GM13977 (cell line): ENCODE results near the gene BBS5.
"Not testable (repeated sequence)": the region's sequence is repeated elsewhere in the genome, so short reads cannot be mapped to it uniquely, and the experiment has no call there.

Source experiments
- DNase-seq: peaks from one replicate; pipeline ENCODE4 v3.0.0; 2012; ENCODE audit warnings: low spot score
- in situ Hi-C: fragments of 300-500 bp; cut with MboI; formaldehyde crosslinking; loops from one replicate; pipeline ENCODE4 v1.12.0; 2022; ENCODE audit warnings: low sequenced_read_pairs, low pct_unique_long_range_greater_than_20kb, mixed read lengths, inconsistent platforms; ENCODE audit not compliant: unreplicated experiment
- TF ChIP-seq, protein P1 (sequence below): IDR thresholded peaks from 2 replicates; pipeline ENCODE4 v1.5.1; 2012; ENCODE audit warnings: mild to moderate bottlenecking, control low read depth; ENCODE audit not compliant: insufficient read depth; ENCODE audit errors: extremely low read depth, missing control alignments

BBS5 gene

DNA sequence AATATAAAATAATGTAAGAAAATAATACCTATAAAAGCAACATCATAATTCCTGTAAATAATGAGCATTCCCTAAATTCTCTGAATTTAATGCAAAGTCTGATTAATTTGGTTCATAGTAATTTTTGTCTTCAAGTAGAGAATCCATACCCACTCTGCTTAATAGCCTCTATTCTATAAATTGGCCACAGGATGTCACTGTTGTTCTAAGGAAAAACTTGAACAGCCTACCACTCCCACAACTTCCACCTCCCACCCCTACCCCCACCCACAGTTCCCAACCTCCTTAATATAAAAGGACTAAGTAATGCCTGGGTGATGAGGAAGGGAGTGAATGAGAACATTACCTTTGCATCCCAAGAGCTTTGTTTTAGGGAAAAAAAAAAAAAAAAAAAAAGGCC, 27.2 kb upstream of the BBS5 start:
- in situ Hi-C loops = no loop called here
- TF ChIP-seq, protein P1, sequence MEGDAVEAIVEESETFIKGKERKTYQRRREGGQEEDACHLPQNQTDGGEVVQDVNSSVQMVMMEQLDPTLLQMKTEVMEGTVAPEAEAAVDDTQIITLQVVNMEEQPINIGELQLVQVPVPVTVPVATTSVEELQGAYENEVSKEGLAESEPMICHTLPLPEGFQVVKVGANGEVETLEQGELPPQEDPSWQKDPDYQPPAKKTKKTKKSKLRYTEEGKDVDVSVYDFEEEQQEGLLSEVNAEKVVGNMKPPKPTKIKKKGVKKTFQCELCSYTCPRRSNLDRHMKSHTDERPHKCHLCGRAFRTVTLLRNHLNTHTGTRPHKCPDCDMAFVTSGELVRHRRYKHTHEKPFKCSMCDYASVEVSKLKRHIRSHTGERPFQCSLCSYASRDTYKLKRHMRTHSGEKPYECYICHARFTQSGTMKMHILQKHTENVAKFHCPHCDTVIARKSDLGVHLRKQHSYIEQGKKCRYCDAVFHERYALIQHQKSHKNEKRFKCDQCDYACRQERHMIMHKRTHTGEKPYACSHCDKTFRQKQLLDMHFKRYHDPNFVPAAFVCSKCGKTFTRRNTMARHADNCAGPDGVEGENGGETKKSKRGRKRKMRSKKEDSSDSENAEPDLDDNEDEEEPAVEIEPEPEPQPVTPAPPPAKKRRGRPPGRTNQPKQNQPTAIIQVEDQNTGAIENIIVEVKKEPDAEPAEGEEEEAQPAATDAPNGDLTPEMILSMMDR = peak; percentile 47
- peak; percentile 22 for DNase-seq

DNA sequence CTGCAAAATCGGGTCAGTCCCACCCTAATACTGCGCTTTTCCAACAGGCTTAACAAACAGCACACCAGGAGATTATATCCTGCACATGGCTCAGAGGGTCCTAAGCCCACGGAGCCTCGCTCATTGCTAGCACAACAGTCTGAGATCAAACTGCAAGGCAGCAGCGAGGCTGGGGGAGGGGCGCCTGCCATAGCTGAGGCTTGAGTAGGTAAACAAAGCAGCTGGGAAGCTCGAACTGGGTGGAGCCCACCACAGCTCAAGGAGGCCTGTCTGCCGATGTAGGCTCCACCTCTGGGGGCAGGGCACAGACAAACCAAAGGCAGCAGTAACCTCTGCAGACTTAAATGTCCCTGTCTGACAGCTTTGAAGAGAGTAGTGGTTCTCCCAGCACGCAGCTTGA, 26.2 kb upstream of the BBS5 start:
- in situ Hi-C loops, DNase-seq: not testable (repeated sequence)

DNA sequence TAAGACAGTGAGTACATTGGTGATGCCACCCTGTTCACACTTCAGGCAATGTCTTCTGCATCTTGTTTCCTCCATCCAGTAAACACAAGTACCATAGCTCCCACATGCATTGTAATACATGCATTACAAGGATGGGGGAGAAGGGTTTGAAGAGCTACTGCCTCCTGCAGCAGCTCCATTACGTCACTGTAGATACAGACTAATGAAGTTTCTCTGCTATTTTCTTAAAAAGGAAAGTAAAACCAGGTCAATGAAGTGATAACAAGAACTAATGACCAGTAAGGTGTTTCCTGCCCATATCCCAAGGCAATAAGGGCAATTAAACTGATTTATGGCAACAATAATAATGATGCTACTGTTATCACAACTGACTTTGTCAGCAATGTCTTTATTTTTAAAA, 18.2 kb upstream of the BBS5 start:
- DNase-seq = peak; percentile 14
- in situ Hi-C loops = no loop called here
- TF ChIP-seq, protein P1 = no peak

DNA sequence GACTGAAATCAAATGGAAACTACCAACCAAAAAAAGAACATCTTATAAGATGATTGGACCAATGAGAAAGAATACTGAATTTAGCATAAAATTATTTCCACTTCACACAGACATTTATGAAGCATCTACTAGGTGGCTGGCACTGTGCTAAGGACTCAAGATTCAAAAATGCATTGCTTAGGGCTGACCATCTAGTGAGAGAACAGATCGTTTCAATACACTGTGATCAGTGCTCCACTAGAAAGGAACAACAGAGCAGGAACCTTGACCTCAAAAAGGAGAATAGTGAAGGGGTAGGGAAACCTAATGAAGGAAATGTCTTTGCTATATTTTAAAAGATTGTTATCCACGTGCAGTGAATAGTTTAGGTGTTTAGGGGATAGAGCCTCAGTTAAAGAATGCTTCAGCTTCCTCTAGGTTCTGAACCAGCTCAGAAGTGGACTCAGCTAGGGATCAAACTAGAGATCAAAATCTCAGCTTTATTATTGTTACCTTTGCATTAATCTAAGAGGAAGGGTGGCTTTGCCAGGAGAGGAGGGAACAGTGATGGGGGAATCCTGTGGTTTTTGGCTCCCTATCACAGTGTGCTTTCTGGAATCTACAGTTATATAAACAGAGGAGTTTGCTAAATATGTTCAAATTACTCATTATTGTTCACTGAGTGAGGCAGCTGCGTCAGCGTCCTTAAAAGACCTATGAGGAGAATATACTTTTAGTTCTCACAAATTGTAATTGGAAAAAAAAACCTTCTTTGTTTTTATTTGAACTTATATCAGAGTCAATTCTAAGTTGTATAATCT, 16.2 kb upstream of the BBS5 start:
- no peak for DNase-seq
- in situ Hi-C loops = no loop called here
- TF ChIP-seq, protein P1 = no peak

DNA sequence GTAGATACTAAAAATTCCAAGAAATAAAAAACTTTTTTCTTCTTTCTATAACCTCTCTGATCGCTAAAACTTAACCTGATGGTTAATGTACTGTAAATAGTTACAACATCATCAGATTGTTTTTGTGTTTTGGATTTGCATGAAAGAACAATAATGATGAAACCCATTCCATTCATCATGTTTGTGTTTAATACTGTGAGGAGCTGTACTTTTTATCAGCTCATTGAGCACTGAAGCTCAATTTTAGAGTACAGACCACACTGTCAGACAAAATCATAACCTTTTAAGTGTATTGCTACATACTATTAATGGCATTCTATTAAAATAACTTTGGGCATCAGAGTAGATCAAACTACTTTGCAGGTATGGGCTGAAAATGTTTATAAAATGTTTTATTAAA, 14.8 kb upstream of the BBS5 start:
- no peak for DNase-seq
- TF ChIP-seq, protein P1 = no peak
- in situ Hi-C loops = no loop called here

DNA sequence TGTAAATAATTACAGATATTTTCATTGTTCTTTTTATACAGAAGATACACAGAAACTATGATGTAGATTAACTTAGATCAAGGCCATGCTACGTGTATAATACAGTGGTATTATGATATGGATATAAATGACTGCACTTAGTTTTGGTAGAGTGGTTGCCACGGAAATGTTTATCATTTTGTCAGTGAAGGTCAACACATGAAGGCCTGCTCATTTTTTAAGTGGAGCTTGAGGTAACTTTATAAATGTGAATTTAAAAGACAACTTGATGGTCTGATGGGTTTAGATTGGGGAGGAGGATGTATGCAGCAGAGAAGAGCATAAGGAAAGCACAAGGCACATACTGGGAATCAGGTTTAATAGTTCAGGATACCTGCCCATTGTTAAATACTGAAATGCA, 14.4 kb upstream of the BBS5 start:
- TF ChIP-seq, protein P1 = no peak
- in situ Hi-C loops = no loop called here
- DNase-seq = no peak

DNA sequence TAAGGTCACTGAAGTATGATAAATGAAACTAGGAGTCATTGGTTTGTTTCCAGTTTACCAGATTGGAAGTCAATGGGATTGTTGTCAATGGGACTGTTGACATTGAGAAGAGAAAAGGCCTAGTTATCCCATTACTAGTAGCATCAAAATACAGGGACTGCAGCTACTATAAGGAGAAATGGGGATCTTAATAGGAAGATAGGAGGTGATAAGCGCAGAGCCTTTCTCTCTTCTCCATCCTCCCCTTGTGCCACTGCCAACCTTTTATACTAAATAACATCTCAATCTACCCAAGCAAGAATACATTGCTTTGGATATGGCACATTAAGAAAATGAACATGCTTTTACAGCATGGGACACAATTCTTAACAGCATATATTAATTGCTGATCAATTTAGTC, 10.5 kb upstream of the BBS5 start:
- in situ Hi-C loops = no loop called here
- DNase-seq = no peak
- TF ChIP-seq, protein P1 = no peak
